Stomach (tissue), 9 donors: Measurements from ENCODE around the gene NAV3. TPM values are rescaled to one million over a fixed set of nuclear protein-coding genes. Genes with fewer than 3 reads are reported as not detected.

ENCODE experiments used
- DNase-seq, 2 donors: peaks; one replicate each; pipeline versions ENCODE4 v3.0.0 to v3.0.0-alpha.2; 2013 to 2019
- H3K27ac ChIP-seq, 5 donors: fragments of 200-600 bp in 4 of 5; sonication (generic) in 4 of 5; one replicate each; pipeline ENCODE4 v1.5.1; 2013 to 2019; ENCODE audit warnings: mild to moderate bottlenecking in 1 of 5, moderate library complexity in 1 of 5
- H3K27me3 ChIP-seq, 3 donors: fragments of 200-600 bp; sonication (generic); one replicate each; pipeline ENCODE4 v1.5.1; 2017 to 2019; ENCODE audit warnings: mixed run types in 1 of 3
- H3K36me3 ChIP-seq, 4 donors: fragments of 200-600 bp; sonication (generic); 1 replicate in 3 of 4; 2 replicates in 1 of 4; pipeline ENCODE4 v1.5.1; 2016 to 2019
- H3K4me1 ChIP-seq, 4 donors: fragments of 200-600 bp; sonication (generic); one replicate each; pipeline ENCODE4 v1.5.1; 2016 to 2019
- H3K4me3 ChIP-seq, 4 donors: fragments of 200-600 bp; sonication (generic) in 3 of 4; one replicate each; pipeline ENCODE4 v1.5.1; 2016 to 2019; ENCODE audit warnings: mild to moderate bottlenecking in 1 of 4
- H3K9me3 ChIP-seq, 4 donors: fragments of 200-600 bp; sonication (generic); one replicate each; pipeline ENCODE4 v1.5.1; 2016 to 2019
- EP300 ChIP-seq: sonication (generic); formaldehyde crosslinking; IDR thresholded peaks from one replicate; pipeline ENCODE4 v1.6.1; 2017; ENCODE audit warnings: antibody characterized with exemption
- POLR2A ChIP-seq, 4 donors: fragments of 450-650 bp; IDR thresholded peaks; one replicate each; pipeline ENCODE4 v1.6.1; 2016; ENCODE audit warnings: antibody characterized with exemption in 4 of 4, control low read depth in 2 of 4, mild to moderate bottlenecking in 1 of 4, moderate library complexity in 1 of 4
- POLR2AphosphoS5 ChIP-seq, 3 donors: sonication (generic); formaldehyde crosslinking; IDR thresholded peaks; one replicate each; pipeline ENCODE4 v1.6.1; 2016; ENCODE audit warnings: antibody characterized with exemption in 3 of 3
- WGBS, 5 donors: extraction: QIAGEN DNeasy Blood & Tissue Kit in 3 of 5; methylation state at CpG; one replicate each; pipeline versions ENCODE4 v1.1.5 to v1.1.7; 2013 to 2018; 5-methylcytosine and 5-hydroxymethylcytosine counted together
- intact Hi-C: fragments of 100-400 bp; cut with DNase I; formaldehyde crosslinking; loops from one replicate; pipeline ENCODE4 v1.15.1; 2023; ENCODE audit warnings: low total_unique reads
- polyA plus RNA-seq, 3 donors: library from polyadenylated mRNA; stranded (reverse); fragments of 200-250 nt; gene quantifications; one replicate each; pipeline ENCODE4 v1.2.3, GENCODE V29; 2013
- total RNA-seq, 5 donors: library from RNA; depleted of rRNA; stranded (reverse); fragments of >200 nt; gene quantifications; one replicate each; pipeline versions ENCODE4 v1.1.0 to v1.2.3, GENCODE V29; 2014 to 2016
- TF ChIP-seq, protein P1 (sequence below), 7 experiments: fragments of 450-650 bp in 4 of 7; fragments of 200-600 bp in 3 of 7; sonication (generic) in 3 of 7; IDR thresholded peaks; one replicate each; pipeline ENCODE4 v1.5.1; 2016 to 2019; ENCODE audit warnings: antibody characterized with exemption in 7 of 7, control low read depth in 2 of 7, mild to moderate bottlenecking in 1 of 7
- donor health status: healthy with polysubstance abuse.
- donor health status: Bipolar disorder and iron deficiency.
- donor health status: healthy.

The NAV3 gene
- total and polyA plus RNA-seq, 8 donors: 0.15 to 18.9 (median 2.2) TPM

DNA sequence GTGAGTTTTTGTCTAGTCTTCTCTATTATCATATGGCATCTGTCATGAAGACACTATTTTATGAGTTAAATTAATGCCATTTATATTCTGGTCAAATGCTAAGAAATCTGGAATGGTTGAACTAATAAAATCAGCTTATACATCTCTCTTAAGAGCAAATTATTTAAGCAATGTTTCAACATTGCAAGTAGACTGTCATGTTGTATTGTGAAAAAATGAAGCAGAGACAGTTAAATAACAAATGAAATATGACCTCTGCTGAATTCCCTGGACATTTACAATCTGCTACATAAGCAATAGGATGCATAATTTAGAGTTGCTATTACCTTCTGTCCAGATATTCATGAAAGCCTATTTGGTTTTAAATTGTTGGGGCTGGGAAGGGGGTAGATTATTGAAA, 30.6 kb downstream of the NAV3 start:
- no peak overlapping the region for H3K4me3 ChIP-seq
- no peaks in the 10 kb centered on the region for H3K36me3 ChIP-seq
- intact Hi-C loops: no loop called here
- H3K27ac ChIP-seq: no peak overlapping the region
- TF ChIP-seq POLR2AphosphoS5 (IDR thresholded peaks at IDR 0.05) (no peak), EP300 (no peak), POLR2A (IDR thresholded peaks at IDR 0.05) (no peak)
- TF ChIP-seq, protein P1, sequence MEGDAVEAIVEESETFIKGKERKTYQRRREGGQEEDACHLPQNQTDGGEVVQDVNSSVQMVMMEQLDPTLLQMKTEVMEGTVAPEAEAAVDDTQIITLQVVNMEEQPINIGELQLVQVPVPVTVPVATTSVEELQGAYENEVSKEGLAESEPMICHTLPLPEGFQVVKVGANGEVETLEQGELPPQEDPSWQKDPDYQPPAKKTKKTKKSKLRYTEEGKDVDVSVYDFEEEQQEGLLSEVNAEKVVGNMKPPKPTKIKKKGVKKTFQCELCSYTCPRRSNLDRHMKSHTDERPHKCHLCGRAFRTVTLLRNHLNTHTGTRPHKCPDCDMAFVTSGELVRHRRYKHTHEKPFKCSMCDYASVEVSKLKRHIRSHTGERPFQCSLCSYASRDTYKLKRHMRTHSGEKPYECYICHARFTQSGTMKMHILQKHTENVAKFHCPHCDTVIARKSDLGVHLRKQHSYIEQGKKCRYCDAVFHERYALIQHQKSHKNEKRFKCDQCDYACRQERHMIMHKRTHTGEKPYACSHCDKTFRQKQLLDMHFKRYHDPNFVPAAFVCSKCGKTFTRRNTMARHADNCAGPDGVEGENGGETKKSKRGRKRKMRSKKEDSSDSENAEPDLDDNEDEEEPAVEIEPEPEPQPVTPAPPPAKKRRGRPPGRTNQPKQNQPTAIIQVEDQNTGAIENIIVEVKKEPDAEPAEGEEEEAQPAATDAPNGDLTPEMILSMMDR (IDR thresholded peaks at IDR 0.05): no peak
- DNase-seq: no peak
- no peaks in the 10 kb centered on the region for H3K4me1 ChIP-seq
- H3K9me3 ChIP-seq: no peaks in the 10 kb centered on the region
- no peaks in the 10 kb centered on the region for H3K27me3 ChIP-seq

DNA sequence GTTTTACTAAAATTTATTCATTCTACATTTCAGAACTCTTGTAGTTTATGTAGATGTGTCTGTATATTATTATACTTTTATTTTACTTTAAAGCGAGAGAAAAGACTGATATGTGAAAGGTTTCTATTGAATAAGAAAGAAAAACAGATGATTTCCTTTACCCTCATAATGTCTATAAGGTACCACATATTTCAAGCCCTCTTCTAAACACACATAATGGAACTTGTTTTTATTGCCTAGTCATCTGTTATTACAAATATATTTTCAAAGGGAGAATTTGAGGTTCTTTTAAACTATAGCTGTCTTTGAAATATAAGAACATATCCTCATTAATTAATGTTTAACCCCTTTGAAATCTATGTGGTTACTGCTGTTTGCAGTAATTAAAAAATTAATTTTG, 34.5 kb downstream of the NAV3 start:
- TF ChIP-seq EP300: no peak
- TF ChIP-seq, protein P1 (IDR thresholded peaks at IDR 0.05): no peak
- TF ChIP-seq POLR2A (IDR thresholded peaks at IDR 0.05): no peak
- no peak for TF ChIP-seq POLR2AphosphoS5 (IDR thresholded peaks at IDR 0.05)
- intact Hi-C loops: no loop called here
- Histone ChIP-seq H3K27ac (no peak overlapping the region), H3K27me3 (no peaks in the 10 kb centered on the region), H3K4me3 (no peak overlapping the region), H3K9me3 (no peaks in the 10 kb centered on the region), H3K36me3 (no peaks in the 10 kb centered on the region), H3K4me1 (no peaks in the 10 kb centered on the region)
- DNase-seq: no peak
- 90 to 97% (median 91%) methylated on average over 1 of the region's 1 CpG for WGBS, 5 donors

DNA sequence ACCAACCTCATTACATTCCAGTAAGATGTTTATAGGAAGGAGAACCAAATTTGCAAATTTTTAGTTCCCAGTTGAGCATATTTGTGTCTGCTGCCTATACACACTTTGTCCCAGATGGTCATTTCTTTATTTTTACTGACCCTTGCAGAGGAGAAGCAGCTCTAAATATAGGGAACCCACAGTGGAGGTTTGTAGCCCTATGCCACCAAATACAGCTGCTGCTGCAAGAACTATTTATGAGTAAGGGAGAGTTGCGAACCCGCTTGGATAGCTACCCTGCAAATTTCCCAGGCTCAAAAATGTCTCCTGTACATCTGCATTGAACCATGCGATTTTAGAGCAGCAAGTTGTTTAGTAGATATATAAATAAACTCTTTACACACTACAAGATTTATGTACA, 48.2 kb downstream of the NAV3 start:
- Histone ChIP-seq H3K27ac (no peak overlapping the region), H3K4me3 (no peak overlapping the region)
- intact Hi-C loops: no loop called here

DNA sequence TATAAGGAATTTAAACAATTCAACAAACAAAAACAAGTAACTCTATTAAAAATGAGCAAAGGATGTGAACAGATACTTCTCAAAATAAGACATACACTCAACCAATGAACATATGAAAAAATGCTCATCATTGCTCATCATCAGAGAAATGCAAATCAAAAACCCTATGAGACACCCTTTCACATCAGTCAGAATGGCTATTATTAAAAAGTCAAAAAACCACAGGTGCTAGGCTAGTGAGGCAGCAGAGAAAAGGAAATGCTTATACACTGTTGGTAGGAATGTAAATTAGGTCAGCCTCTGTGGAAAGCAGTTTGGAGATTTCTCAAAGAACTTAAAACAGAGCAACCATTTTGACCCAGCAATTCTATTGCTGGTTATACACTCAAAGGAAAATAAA, 52.0 kb downstream of the NAV3 start:
- TF ChIP-seq POLR2A (IDR thresholded peaks at IDR 0.05) (no peak), EP300 (no peak), POLR2AphosphoS5 (IDR thresholded peaks at IDR 0.05) (no peak)
- TF ChIP-seq, protein P1 (IDR thresholded peaks at IDR 0.05): no peak

More for the DNA sequence above, 48.2 kb downstream of the NAV3 start:
- Histone ChIP-seq H3K4me1 (no peaks in the 10 kb centered on the region), H3K27me3 (no peaks in the 10 kb centered on the region), H3K36me3 (no peaks in the 10 kb centered on the region), H3K9me3 (no peaks in the 10 kb centered on the region)
- 78 to 89% (median 82%) methylated on average over 3 of the region's 3 CpGs for WGBS, 5 donors
- DNase-seq: no peak
- TF ChIP-seq POLR2A (IDR thresholded peaks at IDR 0.05) (no peak), POLR2AphosphoS5 (IDR thresholded peaks at IDR 0.05) (no peak), EP300 (no peak)
- TF ChIP-seq, protein P1 (IDR thresholded peaks at IDR 0.05): no peak

More for the DNA sequence above, 52.0 kb downstream of the NAV3 start:
- no peaks in the 10 kb centered on the region for H3K27me3 ChIP-seq
- H3K27ac ChIP-seq: no peak overlapping the region
- DNase-seq: no peak
- H3K4me3 ChIP-seq: no peak overlapping the region
- intact Hi-C loops: no loop called here
- H3K4me1 ChIP-seq: no peaks in the 10 kb centered on the region
- no peaks in the 10 kb centered on the region for H3K36me3 ChIP-seq
- H3K9me3 ChIP-seq: no peaks in the 10 kb centered on the region
